SKM-1 (cell line): ENCODE data around the gene CARD6.
A peak's percentile ranks its signal among the peaks of the same experiment; 100 is the strongest.
"Not testable (repeated sequence)": the region's sequence is repeated elsewhere in the genome, so short reads cannot be mapped to it uniquely, and the experiment has no call there.

Source experiments
- DNase-seq: peaks from one replicate; lab custom pipeline; 2025; ENCODE audit not compliant: unreplicated experiment; lab: John Stamatoyannopoulos, UW

The CARD6 gene

GRCh38 chr5:40873286-40873880 is 32.2 kb downstream of the CARD6 start:
- no peak for DNase-seq

DNA sequence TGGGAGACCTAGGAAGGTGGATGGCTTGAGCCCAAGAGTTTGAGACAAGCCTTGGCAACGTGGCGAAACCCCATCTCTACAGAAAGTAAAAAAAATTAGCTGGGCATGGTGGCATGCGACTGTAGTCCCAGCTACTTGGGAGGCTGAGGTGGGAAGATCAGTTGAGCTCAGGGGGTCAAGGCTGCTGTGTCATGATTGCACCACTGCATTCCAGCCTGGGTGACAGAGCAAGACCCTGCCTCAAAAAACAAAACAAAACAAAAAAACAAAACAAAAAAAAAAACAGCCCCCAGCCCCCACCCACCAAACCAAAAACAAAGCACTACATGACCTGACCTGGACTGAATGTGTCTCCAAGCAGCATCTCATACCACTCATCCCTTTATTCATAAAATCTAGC is 34.8 kb downstream of the CARD6 start:
- no peak for DNase-seq

- DNase-seq = no peak
These were observed 36.3 kb downstream of the CARD6 start for GRCh38 chr5:40877371-40877988.

- peak; percentile 29 for DNase-seq
These were observed 38.2 kb downstream of the CARD6 start for GRCh38 chr5:40879163-40879942.

DNA sequence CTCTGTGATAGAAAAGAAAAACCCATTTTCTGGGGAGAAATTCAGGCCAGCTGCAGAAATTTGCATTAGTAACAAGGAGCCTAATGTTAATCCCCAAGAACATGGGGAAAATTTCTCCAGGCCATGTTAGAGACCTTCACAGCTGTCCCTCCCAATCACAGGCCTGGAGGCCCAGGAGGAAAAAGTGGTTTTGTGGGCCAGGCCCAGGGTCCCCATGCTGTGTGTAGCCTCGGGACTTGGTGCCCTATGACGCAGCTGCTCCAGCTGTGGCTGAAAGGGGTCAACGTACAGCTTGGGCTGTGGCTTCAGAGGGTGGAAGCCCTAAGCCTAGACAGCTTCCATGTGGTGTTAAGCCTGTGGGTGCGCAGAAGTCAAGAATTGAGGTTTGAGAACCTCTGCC is 41.1 kb downstream of the CARD6 start:
- no peak for DNase-seq

GRCh38 chr5:40883051-40883450 is 41.9 kb downstream of the CARD6 start:
- DNase-seq = not testable (repeated sequence)

GRCh38 chr5:40895440-40896425 is 54.6 kb downstream of the CARD6 start:
- DNase-seq = not testable (repeated sequence)

DNA sequence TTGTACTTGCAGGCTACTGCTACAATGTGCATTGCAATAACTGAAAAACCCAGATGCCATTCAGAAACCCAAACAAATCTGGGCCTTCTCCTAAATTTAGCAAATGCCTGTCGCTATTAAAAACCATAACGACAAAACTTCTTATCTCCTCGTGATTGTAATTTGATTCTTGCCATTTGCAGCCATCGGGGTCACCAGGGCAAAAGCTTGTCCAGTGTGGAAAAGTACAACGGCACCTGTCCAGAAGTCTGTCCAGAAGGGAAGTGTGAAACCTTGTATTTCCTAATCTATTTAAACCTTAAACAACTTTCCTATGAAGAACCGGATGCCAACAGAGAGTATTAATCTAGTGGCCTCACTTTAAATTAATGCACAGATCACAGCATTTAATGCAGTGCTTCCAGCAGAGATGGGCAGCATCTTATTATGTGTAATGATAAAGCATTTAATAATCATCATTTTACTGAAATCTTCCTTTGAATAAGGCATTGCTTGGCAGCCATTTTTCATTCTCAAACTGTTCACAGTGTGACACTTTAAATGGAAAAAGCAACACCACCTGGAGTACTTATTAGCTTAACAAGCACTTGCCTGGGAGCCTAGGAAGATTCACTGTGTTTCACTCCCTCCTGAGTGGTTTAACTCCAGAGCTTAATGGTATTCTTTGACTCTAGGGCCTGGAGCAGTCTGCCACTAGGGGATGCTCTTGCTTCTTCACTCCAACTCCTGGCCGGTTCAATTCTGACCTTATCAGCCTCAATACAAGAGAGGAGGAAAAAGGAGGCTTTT is 63.2 kb downstream of the CARD6 start:
- DNase-seq = peak; percentile 51

DNA sequence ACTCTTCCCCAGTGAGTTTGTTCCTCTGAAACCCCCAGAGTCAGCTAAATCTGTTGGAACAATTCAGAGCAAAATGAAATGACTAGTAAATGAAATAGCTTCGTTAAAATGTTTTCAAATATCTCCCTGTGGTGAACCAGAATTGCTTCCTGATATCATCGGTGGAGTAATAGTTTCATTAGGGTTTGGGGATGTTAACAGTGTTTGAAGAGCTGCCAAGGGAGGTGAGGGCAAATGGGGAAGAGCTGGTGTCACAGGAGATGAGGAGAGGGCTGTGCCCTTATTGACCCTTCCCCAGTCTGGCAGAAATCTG is 63.8 kb downstream of the CARD6 start:
- no peak for DNase-seq

DNA sequence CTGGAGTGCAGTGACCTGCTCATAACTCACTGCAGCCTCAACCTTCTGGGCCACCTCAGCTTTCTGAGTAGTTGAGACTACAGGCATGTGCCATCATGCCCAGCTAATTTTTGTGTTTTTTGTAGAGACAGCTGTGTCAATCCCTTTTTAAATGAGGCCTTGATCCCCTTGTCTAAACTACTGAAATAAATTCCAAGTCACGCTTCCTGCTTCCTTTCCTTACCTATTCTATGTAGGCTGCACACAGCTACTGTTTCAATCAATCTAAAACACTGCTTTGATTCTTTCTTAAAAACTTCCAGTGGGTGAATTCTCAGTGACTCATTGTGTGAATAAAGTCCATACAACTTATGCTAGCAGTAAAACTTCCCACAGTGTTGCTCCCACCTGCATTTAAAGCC is 65.2 kb downstream of the CARD6 start:
- DNase-seq = no peak

DNA sequence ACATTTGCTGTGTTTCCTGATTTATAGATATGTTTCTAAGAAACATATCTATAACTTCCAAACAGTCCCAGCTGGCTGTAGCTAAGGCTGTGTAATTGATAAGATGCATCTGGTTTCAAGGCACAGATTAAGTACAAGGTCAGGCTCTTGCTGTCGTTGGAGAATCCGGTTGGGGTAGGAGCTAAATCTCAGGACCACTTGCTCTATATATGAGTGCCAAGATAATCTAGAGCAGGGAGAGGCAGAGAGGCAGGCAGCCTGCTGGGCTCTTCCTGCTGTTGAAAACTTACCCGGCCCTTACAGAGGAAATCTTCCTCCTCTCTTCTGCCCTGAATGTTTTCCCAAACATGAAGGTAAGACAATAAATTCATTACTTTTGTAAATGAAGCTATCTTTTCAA is 68.1 kb downstream of the CARD6 start, which contains the start of gene C7:
Gene C7, plus strand, starts transcription at position 234 of the 400 bp plus-strand sequence. Its CDS starts 114 bp downstream, at position 348.
- DNase-seq = no peak

DNA sequence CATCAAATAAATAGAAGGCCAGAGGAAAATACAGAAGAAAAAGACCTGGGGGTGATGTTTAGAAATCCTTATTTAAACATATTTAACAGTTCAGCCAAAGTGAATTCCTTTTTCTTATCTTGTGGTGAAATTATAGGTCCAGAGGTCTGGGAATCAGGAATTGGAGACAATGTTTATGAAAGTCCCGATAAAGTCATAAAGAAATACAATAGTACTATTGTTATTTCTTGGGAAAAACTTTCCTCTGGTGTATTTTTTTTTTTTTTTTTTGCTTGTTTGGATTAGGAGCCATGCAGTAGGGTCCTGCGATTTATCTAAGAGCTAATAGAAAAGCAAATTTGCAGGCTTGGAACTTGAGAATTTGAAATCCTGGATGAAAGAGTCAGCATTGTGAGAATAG is 68.6 kb downstream of the CARD6 start:
- DNase-seq = no peak
